ENCODE measurements around the gene CAMKK1.

The CAMKK1 gene

GRCh38 chr17:3904501-3904900 is 11.6 kb upstream of the CAMKK1 start:
- TF ChIP-seq ZNF70 (CRISPR knock-in tag; IDR thresholded peaks at IDR 0.05) (no peak), ZFP3 (CRISPR knock-in tag; IDR thresholded peaks at IDR 0.05) (no peak), BACH2 (CRISPR knock-in tag; IDR thresholded peaks at IDR 0.05; ENCODE audit: borderline replicate concordance) (no peak), ZNF565 (CRISPR knock-in tag; conservative IDR thresholded peaks at IDR 0.05; ENCODE audit: low read depth) (no peak), RARB (CRISPR knock-in tag; IDR thresholded peaks at IDR 0.05) (no peak)
- TF ChIP-seq, protein P1, sequence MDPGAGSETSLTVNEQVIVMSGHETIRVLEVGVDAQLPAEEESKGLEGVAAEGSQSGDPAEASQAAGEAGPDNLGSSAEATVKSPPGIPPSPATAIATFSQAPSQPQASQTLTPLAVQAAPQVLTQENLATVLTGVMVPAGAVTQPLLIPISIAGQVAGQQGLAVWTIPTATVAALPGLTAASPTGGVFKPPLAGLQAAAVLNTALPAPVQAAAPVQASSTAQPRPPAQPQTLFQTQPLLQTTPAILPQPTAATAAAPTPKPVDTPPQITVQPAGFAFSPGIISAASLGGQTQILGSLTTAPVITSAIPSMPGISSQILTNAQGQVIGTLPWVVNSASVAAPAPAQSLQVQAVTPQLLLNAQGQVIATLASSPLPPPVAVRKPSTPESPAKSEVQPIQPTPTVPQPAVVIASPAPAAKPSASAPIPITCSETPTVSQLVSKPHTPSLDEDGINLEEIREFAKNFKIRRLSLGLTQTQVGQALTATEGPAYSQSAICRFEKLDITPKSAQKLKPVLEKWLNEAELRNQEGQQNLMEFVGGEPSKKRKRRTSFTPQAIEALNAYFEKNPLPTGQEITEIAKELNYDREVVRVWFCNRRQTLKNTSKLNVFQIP (CRISPR knock-in tag; IDR thresholded peaks at IDR 0.05; ENCODE audit: borderline replicate concordance, low read depth): no peak
- ATAC-seq: no peak

DNA sequence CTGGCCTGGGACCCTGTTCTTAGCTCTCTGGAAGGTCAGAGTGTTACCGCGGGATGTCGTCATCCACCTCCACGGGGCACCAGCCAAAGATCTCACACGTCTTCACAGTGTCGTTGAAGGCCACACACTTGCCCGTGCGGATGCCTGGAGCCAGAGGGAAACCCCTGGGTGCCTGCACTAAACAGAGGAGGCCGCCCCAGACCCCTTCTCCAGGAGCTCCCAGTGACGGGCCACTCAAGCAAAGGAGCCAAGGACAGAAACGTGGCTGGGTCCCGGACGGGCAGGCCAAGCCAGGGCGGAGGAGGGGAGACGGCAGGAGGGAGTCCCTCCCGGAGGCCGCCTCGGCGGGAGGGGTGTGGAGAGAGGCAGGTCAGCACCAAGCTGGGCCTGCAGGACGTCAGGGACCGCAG is 11.0 kb upstream of the CAMKK1 start:
- ATAC-seq: no peak
- TF ChIP-seq ZNF8 (CRISPR knock-in tag; IDR thresholded peaks at IDR 0.05): no peak
- no peak for TF ChIP-seq BACH2 (CRISPR knock-in tag; IDR thresholded peaks at IDR 0.05; ENCODE audit: borderline replicate concordance)
- TF ChIP-seq, protein P2, sequence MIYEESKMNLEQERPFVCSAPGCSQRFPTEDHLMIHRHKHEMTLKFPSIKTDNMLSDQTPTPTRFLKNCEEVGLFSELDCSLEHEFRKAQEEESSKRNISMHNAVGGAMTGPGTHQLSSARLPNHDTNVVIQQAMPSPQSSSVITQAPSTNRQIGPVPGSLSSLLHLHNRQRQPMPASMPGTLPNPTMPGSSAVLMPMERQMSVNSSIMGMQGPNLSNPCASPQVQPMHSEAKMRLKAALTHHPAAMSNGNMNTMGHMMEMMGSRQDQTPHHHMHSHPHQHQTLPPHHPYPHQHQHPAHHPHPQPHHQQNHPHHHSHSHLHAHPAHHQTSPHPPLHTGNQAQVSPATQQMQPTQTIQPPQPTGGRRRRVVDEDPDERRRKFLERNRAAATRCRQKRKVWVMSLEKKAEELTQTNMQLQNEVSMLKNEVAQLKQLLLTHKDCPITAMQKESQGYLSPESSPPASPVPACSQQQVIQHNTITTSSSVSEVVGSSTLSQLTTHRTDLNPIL (CRISPR knock-in tag; IDR thresholded peaks at IDR 0.05; ENCODE audit: low read depth): no peak
- TF ChIP-seq, protein P1 (CRISPR knock-in tag; IDR thresholded peaks at IDR 0.05; ENCODE audit: borderline replicate concordance, low read depth): no peak
- TF ChIP-seq, protein P3, sequence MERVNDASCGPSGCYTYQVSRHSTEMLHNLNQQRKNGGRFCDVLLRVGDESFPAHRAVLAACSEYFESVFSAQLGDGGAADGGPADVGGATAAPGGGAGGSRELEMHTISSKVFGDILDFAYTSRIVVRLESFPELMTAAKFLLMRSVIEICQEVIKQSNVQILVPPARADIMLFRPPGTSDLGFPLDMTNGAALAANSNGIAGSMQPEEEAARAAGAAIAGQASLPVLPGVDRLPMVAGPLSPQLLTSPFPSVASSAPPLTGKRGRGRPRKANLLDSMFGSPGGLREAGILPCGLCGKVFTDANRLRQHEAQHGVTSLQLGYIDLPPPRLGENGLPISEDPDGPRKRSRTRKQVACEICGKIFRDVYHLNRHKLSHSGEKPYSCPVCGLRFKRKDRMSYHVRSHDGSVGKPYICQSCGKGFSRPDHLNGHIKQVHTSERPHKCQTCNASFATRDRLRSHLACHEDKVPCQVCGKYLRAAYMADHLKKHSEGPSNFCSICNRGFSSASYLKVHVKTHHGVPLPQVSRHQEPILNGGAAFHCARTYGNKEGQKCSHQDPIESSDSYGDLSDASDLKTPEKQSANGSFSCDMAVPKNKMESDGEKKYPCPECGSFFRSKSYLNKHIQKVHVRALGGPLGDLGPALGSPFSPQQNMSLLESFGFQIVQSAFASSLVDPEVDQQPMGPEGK (CRISPR knock-in tag; IDR thresholded peaks at IDR 0.05; ENCODE audit: borderline replicate concordance): no peak
- TF ChIP-seq RARB (CRISPR knock-in tag; IDR thresholded peaks at IDR 0.05): no peak
- TF ChIP-seq ESRRG (CRISPR knock-in tag; IDR thresholded peaks at IDR 0.05): no peak
- TF ChIP-seq ISL1 (CRISPR knock-in tag; IDR thresholded peaks at IDR 0.05): no peak
- TF ChIP-seq PPARA (CRISPR knock-in tag; IDR thresholded peaks at IDR 0.05; ENCODE audit: borderline replicate concordance): no peak
- no peak for TF ChIP-seq OSR1 (CRISPR knock-in tag; IDR thresholded peaks at IDR 0.05)
- TF ChIP-seq GLIS3 (CRISPR knock-in tag; IDR thresholded peaks at IDR 0.05): no peak
- TF ChIP-seq SNAI2 (CRISPR knock-in tag; IDR thresholded peaks at IDR 0.05): no peak
- no peak for TF ChIP-seq ZNF565 (CRISPR knock-in tag; conservative IDR thresholded peaks at IDR 0.05; ENCODE audit: low read depth)
- TF ChIP-seq ZC3H10 (CRISPR knock-in tag; IDR thresholded peaks at IDR 0.05): no peak

DNA sequence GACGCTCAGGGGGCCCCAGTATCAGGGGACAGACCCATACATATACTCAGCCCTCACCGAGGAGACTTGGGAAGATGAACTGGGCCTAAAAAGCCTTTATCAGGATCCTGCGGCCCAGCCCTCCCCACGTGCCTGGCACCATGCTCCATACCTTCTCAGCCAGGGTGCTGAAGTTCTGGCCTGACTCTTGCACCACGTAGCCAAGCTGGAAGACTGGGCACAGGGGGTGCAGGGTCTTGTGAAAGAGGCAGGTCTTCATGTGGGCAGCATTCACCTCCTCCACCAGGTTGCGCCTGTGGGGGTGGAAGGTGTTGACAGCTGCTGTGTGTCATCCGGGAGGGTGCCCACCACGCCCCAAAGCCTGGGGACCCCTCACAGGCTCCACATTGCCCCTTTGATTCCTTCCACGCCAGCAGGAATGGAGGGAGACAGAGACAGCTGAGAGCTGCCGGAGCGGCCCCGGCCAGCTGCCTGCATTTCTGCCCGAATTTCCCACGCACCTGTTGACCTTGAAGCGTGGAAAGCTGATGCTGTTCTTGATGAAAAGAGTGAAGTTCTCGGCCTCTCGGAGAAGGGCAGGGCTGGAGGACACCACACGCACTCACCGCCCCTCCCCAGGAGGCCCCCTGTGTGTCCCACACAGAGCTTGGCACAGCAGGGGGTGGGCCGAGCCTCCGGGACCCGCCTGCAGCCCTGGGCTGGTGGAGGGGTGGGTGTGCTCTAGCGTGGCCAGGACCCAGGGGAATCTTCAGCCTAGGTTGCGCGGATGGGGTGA is 10.4 kb upstream of the CAMKK1 start:
- no peak for ATAC-seq
- TF ChIP-seq, protein P4, sequence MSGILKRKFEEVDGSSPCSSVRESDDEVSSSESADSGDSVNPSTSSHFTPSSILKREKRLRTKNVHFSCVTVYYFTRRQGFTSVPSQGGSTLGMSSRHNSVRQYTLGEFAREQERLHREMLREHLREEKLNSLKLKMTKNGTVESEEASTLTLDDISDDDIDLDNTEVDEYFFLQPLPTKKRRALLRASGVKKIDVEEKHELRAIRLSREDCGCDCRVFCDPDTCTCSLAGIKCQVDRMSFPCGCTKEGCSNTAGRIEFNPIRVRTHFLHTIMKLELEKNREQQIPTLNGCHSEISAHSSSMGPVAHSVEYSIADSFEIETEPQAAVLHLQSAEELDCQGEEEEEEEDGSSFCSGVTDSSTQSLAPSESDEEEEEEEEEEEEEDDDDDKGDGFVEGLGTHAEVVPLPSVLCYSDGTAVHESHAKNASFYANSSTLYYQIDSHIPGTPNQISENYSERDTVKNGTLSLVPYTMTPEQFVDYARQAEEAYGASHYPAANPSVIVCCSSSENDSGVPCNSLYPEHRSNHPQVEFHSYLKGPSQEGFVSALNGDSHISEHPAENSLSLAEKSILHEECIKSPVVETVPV (CRISPR knock-in tag; IDR thresholded peaks at IDR 0.05): no peak
- TF ChIP-seq ZC3H10 (CRISPR knock-in tag; IDR thresholded peaks at IDR 0.05) (no peak), ZNF565 (CRISPR knock-in tag; conservative IDR thresholded peaks at IDR 0.05; ENCODE audit: low read depth) (no peak), ISL1 (CRISPR knock-in tag; IDR thresholded peaks at IDR 0.05) (no peak), ARNTL (CRISPR knock-in tag; IDR thresholded peaks at IDR 0.05; ENCODE audit: borderline replicate concordance, low read depth) (no peak), ZNF70 (CRISPR knock-in tag; IDR thresholded peaks at IDR 0.05) (no peak)

DNA sequence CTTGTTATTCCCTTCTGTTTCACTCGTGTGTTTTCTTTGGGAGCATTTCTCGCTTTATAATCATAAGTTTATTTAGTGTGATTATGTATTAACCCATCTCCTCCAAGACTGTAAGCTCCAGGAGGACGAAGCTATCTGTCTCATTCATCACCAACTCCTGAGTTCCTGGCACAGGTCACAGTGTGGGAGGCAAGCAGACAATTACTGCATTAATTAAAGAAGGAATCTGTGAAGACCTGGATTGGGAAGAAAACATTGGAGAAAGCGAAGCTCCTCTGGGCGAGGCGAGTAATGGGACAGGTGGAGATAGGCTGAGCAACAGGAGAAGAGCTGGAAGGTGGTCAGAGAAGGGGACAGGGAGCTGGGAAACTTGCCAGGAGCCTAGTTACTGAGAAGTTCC is 7.8 kb upstream of the CAMKK1 start:
- no peak for ATAC-seq
- TF ChIP-seq ZFP30 (CRISPR knock-in tag; IDR thresholded peaks at IDR 0.05) (no peak), TSHZ2 (CRISPR knock-in tag; IDR thresholded peaks at IDR 0.05) (no peak), GLIS3 (CRISPR knock-in tag; IDR thresholded peaks at IDR 0.05) (no peak), ZNF8 (CRISPR knock-in tag; IDR thresholded peaks at IDR 0.05) (no peak), SNAI2 (CRISPR knock-in tag; IDR thresholded peaks at IDR 0.05) (no peak), TCF4 (CRISPR knock-in tag; IDR thresholded peaks at IDR 0.05; ENCODE audit: borderline replicate concordance) (no peak), BACH2 (CRISPR knock-in tag; IDR thresholded peaks at IDR 0.05; ENCODE audit: borderline replicate concordance) (no peak), OSR1 (CRISPR knock-in tag; IDR thresholded peaks at IDR 0.05) (no peak), ZNF70 (CRISPR knock-in tag; IDR thresholded peaks at IDR 0.05) (no peak), ARNTL (CRISPR knock-in tag; IDR thresholded peaks at IDR 0.05; ENCODE audit: borderline replicate concordance, low read depth) (no peak), TOX (CRISPR knock-in tag; IDR thresholded peaks at IDR 0.05; ENCODE audit: borderline replicate concordance) (no peak), RARB (CRISPR knock-in tag; IDR thresholded peaks at IDR 0.05) (no peak), ESRRG (CRISPR knock-in tag; IDR thresholded peaks at IDR 0.05) (no peak)
- TF ChIP-seq, protein P2 (CRISPR knock-in tag; IDR thresholded peaks at IDR 0.05; ENCODE audit: low read depth): no peak
